NAMALWA (cell line): ENCODE results near the gene FKBP3.
A peak's percentile ranks its signal among the peaks of the same experiment; 100 is the strongest.
"Not testable (repeated sequence)": the region's sequence is repeated elsewhere in the genome, so short reads cannot be mapped to it uniquely, and the experiment has no call there.

ENCODE experiments used
- DNase-seq: peaks from one replicate; pipeline ENCODE4 v3.0.0-alpha.2; 2015; ENCODE audit warnings: low spot score

Gene FKBP3

DNA sequence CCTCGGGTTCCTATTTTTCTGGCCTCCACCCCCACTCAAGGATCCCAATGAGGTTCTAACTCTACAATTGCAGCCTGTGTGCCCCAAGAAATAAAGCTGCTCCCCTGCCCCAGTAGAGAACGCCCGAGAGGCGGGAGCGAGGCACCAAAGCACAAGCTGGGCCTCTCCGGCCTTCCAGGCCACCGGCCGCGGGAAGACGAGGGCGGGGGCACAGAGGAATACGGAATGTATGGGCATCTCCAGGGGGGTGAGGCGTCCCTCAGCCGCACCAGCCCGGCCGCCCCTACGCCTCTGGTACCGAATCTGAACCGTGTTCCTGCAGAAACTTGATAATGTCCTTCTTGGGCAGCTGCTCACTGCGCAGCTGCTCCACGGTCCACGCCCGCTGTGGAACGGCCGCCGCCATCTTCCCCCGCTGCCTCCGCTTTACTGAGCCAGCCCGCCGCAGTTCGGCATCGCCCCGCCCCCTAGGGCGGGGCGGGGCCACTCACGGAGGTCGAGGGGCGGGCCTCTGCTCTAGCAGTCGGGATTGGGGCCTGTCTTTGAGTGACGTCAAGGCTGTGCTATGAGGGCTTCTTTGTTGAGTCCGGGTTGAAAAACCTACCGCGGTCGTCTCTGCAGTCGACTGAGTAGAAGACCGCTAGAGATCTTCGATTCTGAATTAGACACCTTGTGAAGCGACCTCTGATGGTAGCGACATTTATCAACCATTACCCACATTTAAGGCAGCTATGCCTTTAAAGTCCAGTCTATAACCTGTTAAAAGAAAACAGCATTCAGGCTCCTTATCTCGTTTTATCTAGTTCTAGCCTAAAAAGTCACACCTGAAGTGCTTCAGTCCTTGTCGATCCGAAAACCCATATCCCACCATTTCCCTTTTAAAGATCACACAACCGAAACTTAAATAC lies at the start of gene FKBP3:
Gene FKBP3 (minus strand): TSS at position 431 of the 908 bp plus-strand sequence. CDS start 25 bp downstream, at position 406.
- DNase-seq: peak; percentile 96

DNA sequence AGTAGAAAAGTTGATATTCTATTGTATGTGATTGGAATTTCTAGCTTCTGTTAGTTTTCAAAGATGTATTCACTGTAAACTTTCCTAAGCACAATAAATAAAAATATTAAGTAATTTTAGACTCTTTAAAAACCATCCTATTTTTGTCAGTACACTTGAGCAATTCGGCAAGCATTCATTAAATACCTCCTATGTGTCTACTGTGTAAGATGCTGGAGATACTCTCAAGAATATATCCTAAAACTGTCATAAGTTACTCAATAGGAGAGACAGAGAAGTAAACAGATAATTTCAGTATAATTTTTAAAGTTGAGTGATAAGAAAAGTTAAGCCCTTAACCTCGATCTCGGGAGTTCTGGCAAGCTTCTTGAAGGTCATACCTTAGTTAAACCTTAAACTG lies 47.5 kb upstream of the FKBP3 start:
- no peak for DNase-seq

DNA sequence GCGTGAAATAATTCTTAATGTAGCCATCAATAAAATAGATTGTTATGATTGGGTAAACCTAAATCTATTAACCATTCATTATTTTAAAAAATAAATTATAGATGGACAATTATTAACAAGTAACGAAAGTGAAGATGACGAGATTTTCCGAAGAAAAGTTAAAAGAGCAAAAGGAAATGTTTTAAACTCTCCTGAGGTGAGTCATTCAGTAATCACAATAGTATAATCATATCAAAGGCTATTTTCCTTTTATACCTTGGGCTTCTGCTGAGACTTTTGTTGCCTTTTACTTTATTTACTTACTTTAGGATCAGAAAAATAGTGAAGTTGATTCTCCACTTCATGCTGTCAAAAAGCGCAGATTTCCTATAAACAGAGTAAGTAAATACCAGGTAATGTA lies 47.0 kb upstream of the FKBP3 start:
- DNase-seq: no peak

DNA sequence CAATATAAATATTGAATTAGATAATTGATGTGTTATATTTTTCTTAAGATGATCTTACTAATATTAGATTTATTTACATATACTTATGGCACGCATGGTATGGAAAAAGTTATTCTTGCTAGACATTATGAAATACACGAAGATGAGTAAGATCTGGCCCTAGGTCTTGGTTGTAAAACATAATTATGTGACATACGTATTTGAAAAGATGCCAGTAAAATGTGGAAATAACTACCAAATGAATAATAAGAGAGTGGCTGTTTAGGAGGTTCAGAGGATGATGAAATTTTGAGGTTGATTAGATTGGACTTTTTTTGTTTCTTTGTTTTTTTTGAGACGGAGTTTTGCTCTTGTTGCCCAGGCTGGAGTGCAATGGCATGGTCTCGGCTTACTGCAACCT lies 42.8 kb upstream of the FKBP3 start:
- DNase-seq: no peak

DNA sequence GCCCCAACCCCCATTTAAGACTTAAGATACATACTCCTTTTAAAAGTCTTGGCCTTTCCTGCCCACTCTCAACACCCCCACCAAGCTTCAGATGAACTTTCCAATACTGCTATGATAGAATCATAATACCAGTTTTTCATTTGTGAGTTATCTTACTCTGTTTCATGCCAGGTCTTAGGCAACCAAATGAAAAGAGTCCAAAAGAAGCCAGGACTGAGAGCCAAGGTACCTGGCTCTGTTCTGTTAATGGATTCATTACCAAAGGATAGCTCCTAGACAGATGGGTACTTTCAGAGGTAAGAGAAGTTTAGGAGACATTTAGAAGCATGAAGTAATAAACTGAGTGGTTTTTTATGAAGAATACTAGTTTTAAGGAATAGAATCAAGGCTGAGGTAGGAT lies 35.6 kb upstream of the FKBP3 start:
- no peak for DNase-seq

DNA sequence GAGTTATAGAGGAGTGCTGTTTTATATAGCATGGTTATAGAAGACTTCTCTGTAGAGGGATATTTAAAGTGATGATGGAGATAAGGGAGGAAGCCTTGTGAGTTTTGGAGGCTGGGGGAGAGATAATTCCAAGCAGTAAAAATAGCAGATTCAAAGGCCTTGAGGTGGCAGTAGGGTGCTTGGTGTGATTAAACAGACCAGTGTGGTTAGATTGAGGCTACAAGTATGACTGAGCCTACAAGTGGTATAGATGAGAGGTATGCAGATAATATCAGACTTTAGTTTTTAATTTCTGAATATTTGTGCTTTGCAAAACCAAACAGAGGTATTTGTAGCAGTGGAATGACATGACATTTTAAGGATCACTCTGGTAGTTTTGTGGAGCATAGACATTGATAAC lies 21.8 kb upstream of the FKBP3 start:
- no peak for DNase-seq

DNA sequence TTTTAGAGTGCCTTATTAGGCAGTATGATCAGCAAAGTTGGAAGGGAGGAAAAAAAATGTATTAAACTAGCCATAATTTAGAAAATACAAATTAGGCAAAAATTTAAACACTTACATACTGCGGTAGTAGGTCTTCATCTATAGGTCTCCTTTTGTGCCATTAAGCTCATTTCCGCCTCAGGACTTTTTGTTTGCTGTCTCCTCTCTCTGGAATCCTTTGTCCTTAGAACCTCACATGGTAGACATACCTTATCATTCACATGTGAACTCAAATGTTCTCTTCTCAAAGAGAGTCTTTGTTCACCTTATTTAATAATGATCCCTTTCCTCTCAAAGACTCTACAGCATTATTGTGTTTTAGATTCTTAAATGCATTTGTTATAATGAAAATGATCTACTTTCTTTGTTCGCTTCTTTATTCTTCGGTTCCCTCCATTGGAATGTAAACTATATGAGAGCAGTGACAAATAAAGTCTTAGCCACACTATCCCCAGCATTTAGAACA lies 16.2 kb upstream of the FKBP3 start:
- DNase-seq: no peak

DNA sequence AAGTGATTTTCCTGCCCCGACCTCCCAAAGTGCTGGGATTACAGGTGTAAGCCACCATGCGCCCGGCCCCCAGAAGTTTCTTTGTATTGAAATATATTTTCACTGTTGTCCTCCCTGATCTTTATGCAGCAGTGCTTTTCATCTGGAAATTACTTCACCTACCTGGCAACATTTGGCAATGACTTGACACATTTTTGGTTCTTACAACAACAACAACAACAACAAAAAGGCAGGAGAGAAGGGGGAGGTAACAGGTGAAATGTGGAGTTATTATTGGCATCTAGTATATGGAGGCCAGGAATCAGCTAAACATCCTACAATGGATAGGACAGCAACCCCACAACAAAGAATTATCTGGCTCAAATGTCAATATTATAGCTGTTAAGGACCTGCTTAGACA lies 15.3 kb upstream of the FKBP3 start:
- DNase-seq: no peak

DNA sequence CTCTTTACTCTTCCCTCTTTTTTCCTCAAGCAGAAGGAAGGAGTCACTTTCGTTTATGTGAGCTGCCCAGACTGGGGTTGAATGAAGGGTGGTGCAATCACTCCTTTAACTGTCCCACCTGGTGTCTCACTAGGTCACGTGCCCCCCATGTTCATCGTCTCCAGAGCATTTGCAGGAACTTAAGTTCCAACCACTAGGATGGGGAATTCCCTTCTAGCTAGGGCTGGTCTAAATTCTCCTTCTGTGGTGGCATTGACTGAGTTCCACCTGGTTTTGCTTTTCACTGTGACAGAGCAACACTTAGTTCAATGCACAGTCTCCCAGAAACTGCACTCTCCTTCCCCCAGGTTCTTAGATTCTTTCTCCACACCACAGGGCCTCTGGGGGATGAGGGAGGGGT lies 10.9 kb upstream of the FKBP3 start:
- DNase-seq: no peak

DNA sequence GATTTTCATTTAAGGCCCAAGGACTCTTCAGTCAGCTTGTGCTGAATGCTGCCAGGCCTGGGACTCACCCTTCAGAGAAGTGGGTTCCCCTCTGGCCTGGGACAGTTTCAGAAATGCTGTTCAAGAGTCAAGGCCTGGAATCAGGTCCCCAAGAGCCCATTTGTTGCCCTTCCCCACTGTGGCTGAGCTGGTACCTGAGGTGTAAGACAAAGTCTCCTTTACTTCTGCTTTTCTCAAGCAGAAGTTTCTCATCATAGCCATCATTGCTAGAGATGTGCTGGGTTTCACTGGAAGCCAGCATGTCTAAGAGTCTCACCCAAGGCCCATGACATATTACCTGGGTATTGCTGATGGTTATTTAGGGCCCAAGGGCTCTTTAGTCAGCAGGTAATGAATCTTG lies 10.4 kb upstream of the FKBP3 start:
- DNase-seq: no peak

DNA sequence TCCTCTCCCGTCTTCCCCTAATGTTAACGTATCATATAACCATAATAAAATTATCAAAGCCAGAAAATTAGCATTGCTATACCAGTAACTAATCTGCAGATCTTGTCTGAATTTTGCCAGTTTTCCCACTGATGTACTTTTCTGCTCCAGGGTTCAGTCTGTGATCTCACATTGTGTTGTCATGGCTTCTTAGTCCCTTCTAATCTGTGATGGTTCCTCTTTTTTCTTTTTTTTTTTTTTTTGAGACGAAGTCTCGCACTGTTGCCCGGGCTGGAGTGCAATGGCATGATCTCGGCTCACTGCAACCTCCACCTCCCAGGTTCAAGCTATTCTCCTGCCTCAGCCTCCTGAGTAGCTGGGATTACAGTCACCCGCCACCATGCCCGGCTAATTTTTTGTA lies 7.8 kb upstream of the FKBP3 start:
- DNase-seq: not testable (repeated sequence)

DNA sequence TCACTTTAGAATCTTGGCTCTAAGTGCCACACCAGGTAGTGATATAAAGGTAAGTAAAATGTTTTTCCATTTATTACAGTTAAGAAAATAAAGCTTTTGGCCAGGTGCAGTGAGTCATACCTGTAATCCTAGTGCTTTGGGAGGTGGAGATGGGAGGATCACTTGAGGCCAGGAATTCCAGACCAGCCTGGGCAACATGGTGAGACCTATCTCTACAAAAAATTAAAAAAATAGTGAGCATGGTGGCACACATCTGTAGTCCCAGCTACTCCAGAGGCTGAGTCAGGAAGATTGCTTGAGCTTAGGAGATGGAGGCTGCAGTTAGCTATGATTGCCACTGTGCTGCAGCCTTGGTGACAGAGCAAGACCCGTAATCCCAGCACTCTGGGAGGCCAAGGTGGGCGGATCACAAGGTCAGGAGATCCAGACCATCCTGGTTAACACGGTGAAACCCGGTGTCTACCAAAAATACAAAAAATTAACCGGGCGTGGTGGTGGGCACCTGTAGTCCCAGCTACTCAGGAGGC lies 6.4 kb upstream of the FKBP3 start:
- DNase-seq: no peak

DNA sequence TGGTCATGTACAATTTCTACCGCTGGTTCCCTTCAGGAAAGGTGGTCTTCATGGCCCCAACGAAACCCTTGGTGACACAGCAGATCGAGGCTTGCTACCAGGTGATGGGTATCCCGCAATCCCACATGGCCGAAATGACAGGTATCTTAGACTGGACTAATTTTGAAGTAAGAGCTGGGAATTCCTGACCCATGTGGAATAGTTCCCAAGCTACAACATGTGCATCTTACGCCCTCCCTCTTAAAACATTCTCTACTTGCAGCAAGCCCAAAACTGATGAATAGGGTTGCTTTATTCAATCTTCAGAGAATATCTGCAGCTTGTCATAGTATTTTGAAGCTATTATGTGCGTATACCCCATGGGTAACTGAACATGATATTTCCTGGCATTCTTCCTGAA lies 2.1 kb upstream of the FKBP3 start:
- DNase-seq: no peak

DNA sequence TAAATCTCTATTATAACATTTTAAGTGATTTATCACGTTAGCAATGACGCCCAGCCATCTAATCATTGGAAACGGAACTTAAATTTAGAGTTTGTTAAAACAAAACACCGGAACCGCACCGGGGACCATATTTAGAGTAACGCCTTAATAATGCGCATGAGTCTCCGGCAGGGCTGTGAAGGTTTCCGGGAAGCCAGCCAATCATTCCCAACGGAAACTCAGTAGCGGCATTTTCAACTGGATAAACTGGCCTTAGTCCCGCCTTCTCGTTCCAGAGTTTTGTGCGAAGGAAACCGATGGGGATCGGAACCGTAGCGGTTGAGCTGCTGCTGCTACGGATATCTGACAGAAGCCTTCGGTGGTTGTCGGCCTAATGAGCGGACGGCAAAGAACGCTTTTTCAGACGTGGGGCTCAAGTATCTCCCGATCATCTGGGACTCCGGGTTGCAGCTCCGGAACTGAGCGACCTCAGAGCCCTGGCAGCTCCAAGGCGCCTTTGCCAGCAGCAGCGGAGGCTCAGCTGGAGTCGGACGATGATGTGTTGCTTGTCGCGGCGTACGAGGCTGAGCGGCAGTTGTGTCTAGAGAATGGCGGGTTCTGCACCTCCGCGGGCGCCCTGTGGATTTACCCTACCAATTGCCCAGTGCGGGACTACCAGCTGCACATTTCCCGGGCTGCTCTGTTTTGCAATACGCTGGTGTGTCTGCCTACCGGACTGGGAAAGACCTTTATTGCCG lies 1.5 kb upstream of the FKBP3 start, which contains the start of gene FANCM:
Gene FANCM (plus strand): TSS at position 272 of the 737 bp plus-strand sequence. CDS start 102 bp downstream, at position 374.
- peak; percentile 92 for DNase-seq

DNA sequence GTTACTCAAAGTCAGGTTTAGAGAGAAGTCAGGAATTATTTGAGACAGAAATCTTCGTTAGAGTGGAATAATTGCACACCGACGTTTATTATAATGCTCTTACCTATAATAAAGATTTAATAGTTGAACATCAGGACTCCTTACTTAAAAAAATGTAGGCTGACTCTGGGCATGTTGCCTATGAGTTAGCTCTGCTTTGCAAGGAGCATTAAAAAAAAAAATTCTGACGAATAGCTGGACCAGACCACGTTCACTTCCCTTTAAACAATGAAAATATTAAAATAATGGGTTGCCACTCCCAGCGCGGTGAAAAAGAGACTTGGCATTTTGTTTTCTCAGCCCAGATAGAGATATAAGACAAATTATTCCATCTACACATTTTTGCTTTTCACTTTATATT lies 875 bp upstream of the FKBP3 start:
- peak; percentile 26 for DNase-seq

DNA sequence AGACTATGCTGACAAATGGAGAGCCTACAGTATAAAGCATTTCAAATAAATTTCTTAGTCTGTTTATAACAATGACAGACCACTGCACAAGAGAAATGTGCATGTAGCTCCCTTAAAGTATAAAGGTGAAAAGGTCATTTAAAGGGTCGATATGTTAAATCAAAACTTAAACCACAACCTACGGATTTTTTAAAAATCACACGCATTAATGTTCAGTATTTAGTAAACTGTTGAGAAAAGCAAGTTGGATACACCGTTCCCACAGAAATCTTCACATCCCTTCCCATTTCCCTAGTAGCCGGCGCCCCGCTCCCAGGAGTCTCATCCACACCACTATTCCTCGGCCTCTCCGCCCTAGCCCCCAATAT lies 614 bp downstream of the FKBP3 start:
- no peak for DNase-seq

DNA sequence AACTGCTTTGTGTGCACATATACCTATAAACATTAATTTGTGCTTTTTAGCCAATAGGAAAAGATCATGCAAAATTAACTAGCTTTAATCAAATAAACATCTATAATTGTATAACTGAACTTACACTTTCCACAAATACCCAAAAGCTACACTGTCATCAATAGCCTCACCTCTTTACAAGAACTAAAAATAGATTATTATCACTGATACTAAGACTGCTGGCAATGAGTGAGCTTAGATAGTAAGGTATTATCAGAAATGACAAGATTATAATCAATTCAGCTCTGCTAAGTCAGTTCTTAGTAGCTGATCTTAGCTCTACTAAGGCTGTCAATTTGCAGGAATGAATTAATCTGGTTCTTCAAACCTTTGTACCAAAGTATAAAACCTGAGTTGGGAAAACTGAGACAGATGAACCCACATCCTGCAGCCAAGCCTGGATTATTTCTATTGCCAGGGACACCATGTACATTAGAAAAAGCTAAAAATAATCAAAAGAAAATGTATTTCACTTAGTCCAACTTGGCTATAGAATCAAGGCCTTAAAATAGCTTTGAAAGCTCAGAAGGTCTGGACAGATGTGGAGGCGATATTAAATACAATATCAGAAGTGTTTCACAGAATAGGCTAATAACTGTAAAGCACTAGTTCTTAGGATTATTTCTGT lies 5.2 kb downstream of the FKBP3 start:
- no peak for DNase-seq

DNA sequence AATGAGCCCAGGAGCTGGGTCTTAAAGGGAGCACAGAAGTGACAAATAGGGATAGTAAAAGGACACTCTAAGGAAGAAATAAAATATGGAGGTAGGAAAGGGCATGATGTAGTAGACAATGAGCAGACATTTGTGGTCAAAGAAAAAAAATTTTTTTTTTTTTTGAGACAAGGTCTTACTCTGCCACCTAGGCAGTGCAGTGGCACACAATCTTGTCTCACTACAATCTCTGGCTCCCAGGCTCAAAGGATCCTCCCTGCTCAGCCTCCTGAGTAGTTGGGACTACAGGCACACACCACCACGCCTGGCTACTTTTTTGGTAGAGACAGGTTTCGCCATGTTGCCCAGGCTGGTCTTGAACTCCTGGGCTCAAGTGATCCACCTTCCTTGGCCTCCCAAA lies 8.5 kb downstream of the FKBP3 start:
- DNase-seq: no peak

DNA sequence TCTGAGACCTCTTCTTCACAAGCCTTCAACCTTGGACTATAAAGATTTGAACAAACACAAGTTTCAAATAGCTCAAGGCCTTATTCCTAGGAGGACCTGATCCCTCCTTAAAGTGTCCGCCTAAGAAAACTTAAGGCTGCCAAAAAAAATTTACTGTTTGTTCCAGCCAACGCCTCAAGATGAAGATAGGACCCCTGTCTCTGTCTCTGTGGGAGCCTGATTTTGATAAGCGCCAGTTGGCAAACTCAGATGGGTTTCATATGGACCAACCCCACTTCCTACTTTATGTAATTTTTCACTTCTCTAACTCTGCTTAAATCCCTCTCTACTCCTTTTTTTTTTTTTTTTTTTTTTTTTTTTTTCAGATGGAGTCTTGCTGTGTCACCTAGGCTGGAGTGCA lies 11.0 kb downstream of the FKBP3 start:
- DNase-seq: no peak

DNA sequence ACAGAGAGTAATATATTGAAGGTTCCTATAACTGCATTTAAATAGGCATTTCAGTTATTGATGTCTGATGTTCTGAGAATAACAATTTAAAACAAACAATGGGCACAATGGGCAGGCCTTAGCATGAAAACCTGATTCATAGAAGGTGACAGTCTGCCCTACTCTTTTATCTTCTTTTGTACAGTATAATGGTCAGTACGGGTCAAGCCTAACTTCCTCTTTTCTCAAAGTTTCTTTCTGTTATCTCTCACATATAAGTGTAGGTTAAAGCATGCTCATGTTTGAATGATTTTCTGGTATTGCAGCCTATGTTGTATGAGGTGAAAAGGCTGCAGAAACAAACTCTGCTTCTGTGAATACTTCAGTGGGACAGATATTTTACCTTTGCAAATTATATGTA lies 14.2 kb downstream of the FKBP3 start:
- no peak for DNase-seq

DNA sequence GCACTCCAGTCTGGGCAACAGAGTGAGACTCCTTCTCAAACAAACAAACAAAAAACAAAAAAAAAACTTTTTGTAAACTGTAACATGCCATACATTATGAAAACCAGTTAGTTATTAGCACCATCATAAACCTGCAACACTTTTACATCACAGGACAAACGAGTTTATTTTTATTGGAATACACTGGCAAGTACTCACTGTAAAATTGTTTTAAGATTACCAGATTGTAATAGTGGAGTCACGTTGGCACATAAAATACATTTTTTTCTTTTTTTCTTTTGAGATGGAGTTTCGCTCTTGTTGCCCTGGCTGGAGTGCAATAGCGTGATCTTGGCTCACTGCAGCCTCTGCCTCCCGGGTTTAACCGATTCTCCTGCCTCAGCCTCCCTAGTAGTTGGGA lies 15.7 kb downstream of the FKBP3 start:
- DNase-seq: no peak

DNA sequence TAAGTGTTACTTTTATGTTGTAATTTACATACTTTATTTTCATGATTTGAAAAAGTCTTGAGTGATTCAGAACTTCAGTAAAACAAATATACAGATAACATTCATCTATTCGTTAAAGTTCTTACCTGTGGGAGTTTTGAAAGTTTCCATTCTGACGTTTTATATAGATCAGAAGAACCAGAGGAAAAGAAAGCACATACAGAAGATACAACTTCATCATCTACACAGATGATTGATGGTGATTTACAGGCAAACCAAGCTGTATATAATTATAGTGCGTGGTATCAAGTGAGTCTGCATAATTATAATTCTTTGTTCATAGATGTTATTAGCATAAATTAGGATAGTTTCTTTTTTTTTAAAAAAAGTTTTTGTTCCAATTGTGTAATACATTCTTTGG lies 20.0 kb downstream of the FKBP3 start:
- DNase-seq: no peak
